Motor neuron (in vitro differentiated cells): ENCODE measurements around the gene ARR3. TPM values are rescaled to one million over a fixed set of nuclear protein-coding genes. Genes with fewer than 3 reads are reported as not detected.
"Not testable (repeated sequence)": the region's sequence is repeated elsewhere in the genome, so short reads cannot be mapped to it uniquely, and the experiment has no call there.

Source experiments
- ATAC-seq, 8 experiments: fragments of 200-7000 bp; cut with Tn5 transposase; replicated peaks in 6 of 8; 2 replicates each; pipeline ENCODE4 v1.8.0; 2021; ENCODE audit warnings: mild to moderate bottlenecking in 8 of 8, moderate library complexity in 8 of 8
- H3K27ac ChIP-seq, 2 donors: fragments of 250-450 bp; sonication (Bioruptor Pico); 2 replicates each; pipeline ENCODE4 v1.9.0; 2021; ENCODE audit warnings: antibody characterized with exemption in 2 of 2, mild to moderate bottlenecking in 2 of 2, moderate library complexity in 1 of 2
- H3K4me1 ChIP-seq, 2 donors: fragments of 250-450 bp; sonication (Bioruptor Pico); replicated peaks in 1 of 2; 2 replicates each; pipeline ENCODE4 v1.6.1; 2021; ENCODE audit warnings: antibody characterized with exemption in 2 of 2, mild to moderate bottlenecking in 2 of 2, moderate library complexity in 1 of 2
- H3K4me3 ChIP-seq, 5 donors: fragments of 250-450 bp; sonication (Bioruptor Pico); 2 replicates each; pipeline ENCODE4 v1.9.0; 2021; ENCODE audit warnings: antibody characterized with exemption in 5 of 5, mild to moderate bottlenecking in 5 of 5, moderate library complexity in 4 of 5
- WGBS, 10 experiments: fragments of 450-650 bp; shearing (Covaris generic); methylation state at CpG; one replicate each; pipeline ENCODE4 v1.0.0; 2022; 5-methylcytosine and 5-hydroxymethylcytosine counted together
- in situ Hi-C, 9 experiments: fragments of 400-800 bp; cut with MboI; loops; one replicate each; pipeline ENCODE4 v1.15.0; 2021; ENCODE audit warnings: low sequenced_read_pairs in 9 of 9, low pct_unique_long_range_greater_than_20kb in 2 of 9; ENCODE audit not compliant: unreplicated experiment in 9 of 9
- total RNA-seq, 8 experiments: library from RNA; unstranded; fragments of 300-600 nt; gene quantifications; 2 replicates each; pipeline versions ENCODE4 v1.2.3 to v1.2.4, GENCODE V29; 2022

Gene ARR3
- total RNA-seq, 8 experiments from 2014 or later, result 1.00 to 2.7 (median 1.1) TPM; not detected in 5

GRCh38 chrX:70289793-70290770, 21.9 kb downstream of the ARR3 start, which contains the start of the genes KIF4A and PDZD11:
TSS of gene KIF4A (plus strand) at chrX:70290104. CDS start at chrX:70290459, 355 bp downstream.
TSS of gene PDZD11 (minus strand) at chrX:70289927. CDS start at chrX:70289341, 586 bp downstream.
- H3K4me1 ChIP-seq, result peaks cover 3% of the 10 kb centered on the region in 2 donors
- WGBS, 10 experiments, result 0 to 33% (median 2%) methylated on average over 2 to 21 of the region's 62 CpGs; no CpG with 5 or more reads in 4 of the 10 experiments
- ATAC-seq, result peak; percentile 98 to 100 (median 99)
- in situ Hi-C loops, result no loop called here
- H3K4me3 ChIP-seq, result peak within 1 kb of the TSS; percentile 54 to 72 (median 65)
- H3K27ac ChIP-seq, result peak within 1 kb of the TSS; percentile 55 to 68

GRCh38 chrX:70292788-70293187, 24.7 kb downstream of the ARR3 start:
- in situ Hi-C loops, result no loop called here
- no peak for ATAC-seq
- H3K4me3 ChIP-seq, result no peak overlapping the region
- 0% methylated on average over 1 of the region's 1 CpG; no CpG with 5 or more reads in 5 of the 10 experiments for WGBS, 10 experiments
- H3K4me1 ChIP-seq, result peaks cover 3% of the 10 kb centered on the region in 2 donors
- H3K27ac ChIP-seq, result no peak overlapping the region

- in situ Hi-C loops, result no loop called here
- no peak for ATAC-seq
- no peak overlapping the region for H3K4me3 ChIP-seq
Observed at GRCh38 chrX:70293621-70294020, 25.5 kb downstream of the ARR3 start.

GRCh38 chrX:70301716-70302115, 33.6 kb downstream of the ARR3 start:
- 10 to 100% (median 40%) methylated on average over 1 to 3 of the region's 3 CpGs; no CpG with 5 or more reads in 5 of the 10 experiments for WGBS, 10 experiments
- in situ Hi-C loops, result loop anchor here in 1 of 9 experiments (25.0 kb wide), 1 partner anchor 111 kb away; the partner anchor contains the start of gene GDPD2
- H3K27ac ChIP-seq, result no peak overlapping the region
- no peaks in the 10 kb centered on the region for H3K4me1 ChIP-seq
- peak in 3 of 8 experiments; percentile 38 to 41 (median 41) for ATAC-seq
- no peak overlapping the region for H3K4me3 ChIP-seq

More at GRCh38 chrX:70293621-70294020, 25.5 kb downstream of the ARR3 start:
- no peak overlapping the region for H3K27ac ChIP-seq
- peaks cover 3% of the 10 kb centered on the region in 2 donors for H3K4me1 ChIP-seq
- WGBS, 10 experiments, result 39 to 100% (median 87%) methylated on average over 2 to 5 of the region's 5 CpGs; no CpG with 5 or more reads in 2 of the 10 experiments

GRCh38 chrX:70313503-70313902, 45.4 kb downstream of the ARR3 start:
- 55 to 100% (median 67%) methylated on average over 1 of the region's 1 CpG; no CpG with 5 or more reads in 7 of the 10 experiments for WGBS, 10 experiments
- in situ Hi-C loops, result loop anchor here in 1 of 9 experiments (25.0 kb wide), 1 partner anchor 99 kb away; the partner anchor contains the start of gene GDPD2
- no peak for ATAC-seq
- Histone ChIP-seq H3K4me3 (no peak overlapping the region), H3K4me1 (no peaks in the 10 kb centered on the region), H3K27ac (no peak overlapping the region)

GRCh38 chrX:70322784-70323183, 54.6 kb downstream of the ARR3 start:
- no peak for ATAC-seq
- in situ Hi-C loops, result loop anchor here in 1 of 9 experiments (25.0 kb wide), 1 partner anchor 90 kb away; the partner anchor contains the start of gene GDPD2
- WGBS, 10 experiments, result 63 to 100% (median 82%) methylated on average over 1 to 4 of the region's 4 CpGs; no CpG with 5 or more reads in 3 of the 10 experiments

GRCh38 chrX:70323628-70324027, 55.5 kb downstream of the ARR3 start:
- WGBS, 10 experiments, result 44 to 100% (median 88%) methylated on average over 1 to 6 of the region's 6 CpGs; no CpG with 5 or more reads in 5 of the 10 experiments
- H3K27ac ChIP-seq, H3K4me3 ChIP-seq, H3K4me1 ChIP-seq, ATAC-seq: not testable (repeated sequence)
- in situ Hi-C loops, result loop anchor here in 1 of 9 experiments (25.0 kb wide), 1 partner anchor 89 kb away; the partner anchor contains the start of gene GDPD2

More at GRCh38 chrX:70322784-70323183, 54.6 kb downstream of the ARR3 start:
- Histone ChIP-seq H3K4me3 (no peak overlapping the region), H3K27ac (no peak overlapping the region), H3K4me1 (no peaks in the 10 kb centered on the region)

GRCh38 chrX:70324326-70324725, 56.2 kb downstream of the ARR3 start:
- no peak for ATAC-seq
- in situ Hi-C loops, result loop anchor here in 1 of 9 experiments (25.0 kb wide), 1 partner anchor 88 kb away; the partner anchor contains the start of gene GDPD2
- H3K4me1 ChIP-seq, result no peaks in the 10 kb centered on the region
- WGBS, 10 experiments, result 59 to 100% (median 98%) methylated on average over 1 to 2 of the region's 2 CpGs; no CpG with 5 or more reads in 4 of the 10 experiments
- H3K4me3 ChIP-seq, result no peak overlapping the region
- no peak overlapping the region for H3K27ac ChIP-seq

- no peak for ATAC-seq
- H3K4me3 ChIP-seq, result no peak overlapping the region
- in situ Hi-C loops, result no loop called here
- no peak overlapping the region for H3K27ac ChIP-seq
- H3K4me1 ChIP-seq, result no peaks in the 10 kb centered on the region
- WGBS, 10 experiments, result 50 to 100% (median 80%) methylated on average over 1 of the region's 1 CpG; no CpG with 5 or more reads in 7 of the 10 experiments
Observed at GRCh38 chrX:70331161-70331560, 63.0 kb downstream of the ARR3 start.

Other genes with a start within 250 kb of the ARR3 start
- under 1 TPM in 3 of 8 experiments, not detected in 5; 0.05 to 0.77 (median 0.14) TPM for gene AWAT2, start 218.4 kb upstream of the ARR3 start, total RNA-seq
- under 1 TPM in 2 of 8 experiments, not detected in 6; 0.22 to 0.24 TPM for gene OTUD6A, start 205.9 kb upstream of the ARR3 start, total RNA-seq
- 10 to 100 TPM; 41.1 to 94.4 (median 57.1) TPM for gene IGBP1, start 134.9 kb upstream of the ARR3 start, total RNA-seq
- gene DGAT2L6, start 90.9 kb upstream of the ARR3 start, total RNA-seq, result under 1 TPM in 1 of 8 experiments, not detected in 7; 0.24 TPM
- not detected for gene AWAT1, start 33.7 kb upstream of the ARR3 start, total RNA-seq
- 1 to 10 TPM in 1 of 8 experiments, under 1 TPM in 5, not detected in 2; 0.11 to 1.2 (median 0.26) TPM for gene P2RY4, start 8.1 kb upstream of the ARR3 start, total RNA-seq
- gene RAB41, start 13.8 kb downstream of the ARR3 start, total RNA-seq, result 1 to 10 TPM in 1 of 8 experiments, under 1 TPM in 4, not detected in 3; 0.18 to 1.4 (median 0.47) TPM
- gene PDZD11, start 21.6 kb downstream of the ARR3 start, total RNA-seq, result 10 to 100 TPM; 46.9 to 87.1 (median 54.9) TPM
- gene KIF4A, start 21.8 kb downstream of the ARR3 start, total RNA-seq, result 10 to 100 TPM in 3 of 8 experiments, 1 to 10 TPM in 4, under 1 TPM in 1; 0.10 to 32.1 (median 1.9) TPM
- 10 to 100 TPM in 1 of 8 experiments, 1 to 10 TPM in 4, under 1 TPM in 2, not detected in 1; 0.15 to 37.9 (median 5.8) TPM for gene GDPD2, start 155.0 kb downstream of the ARR3 start, total RNA-seq
- 10 to 100 TPM in 5 of 8 experiments, 1 to 10 TPM in 2, under 1 TPM in 1; 0.61 to 28.7 (median 16.4) TPM for gene DLG3, start 176.5 kb downstream of the ARR3 start, total RNA-seq